Testis (tissue), 2 donors: Measurements from ENCODE around the gene KDELR3.

Source experiments
- POLR2A ChIP-seq: fragments of 450-650 bp; IDR thresholded peaks from one replicate; pipeline ENCODE4 v1.6.1; 2017; ENCODE audit warnings: antibody characterized with exemption, mild to moderate bottlenecking, moderate library complexity
- TF ChIP-seq, protein P1 (sequence below), 3 experiments: fragments of 450-650 bp in 2 of 3; fragments of 200-600 bp in 1 of 3; sonication (generic) in 1 of 3; IDR thresholded peaks; one replicate each; pipeline ENCODE4 v1.5.1; 2016 to 2019; ENCODE audit warnings: antibody characterized with exemption in 3 of 3, mild to moderate bottlenecking in 2 of 3, moderate library complexity in 1 of 3

DNA sequence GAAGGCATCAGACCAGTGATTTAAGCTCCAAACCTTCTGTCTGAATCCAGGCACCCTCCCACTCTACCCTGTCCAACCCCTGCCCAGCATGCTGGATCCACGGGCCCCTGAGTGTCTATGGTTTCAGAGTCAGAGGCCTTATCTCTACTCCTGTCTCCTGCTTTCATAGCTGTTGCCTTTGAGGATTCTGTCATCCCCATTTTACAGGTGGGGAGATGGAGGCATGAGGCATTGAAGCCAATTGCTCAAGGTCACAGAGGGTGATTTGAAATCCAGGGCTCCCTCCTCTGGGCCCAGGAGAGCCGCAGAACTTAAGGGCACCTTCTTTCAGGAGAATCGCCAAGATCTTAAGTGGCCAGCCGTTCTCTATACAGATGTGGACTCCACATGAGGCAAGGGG lies 16.0 kb upstream of the KDELR3 start:
- no peak for TF ChIP-seq POLR2A
- TF ChIP-seq, protein P1, sequence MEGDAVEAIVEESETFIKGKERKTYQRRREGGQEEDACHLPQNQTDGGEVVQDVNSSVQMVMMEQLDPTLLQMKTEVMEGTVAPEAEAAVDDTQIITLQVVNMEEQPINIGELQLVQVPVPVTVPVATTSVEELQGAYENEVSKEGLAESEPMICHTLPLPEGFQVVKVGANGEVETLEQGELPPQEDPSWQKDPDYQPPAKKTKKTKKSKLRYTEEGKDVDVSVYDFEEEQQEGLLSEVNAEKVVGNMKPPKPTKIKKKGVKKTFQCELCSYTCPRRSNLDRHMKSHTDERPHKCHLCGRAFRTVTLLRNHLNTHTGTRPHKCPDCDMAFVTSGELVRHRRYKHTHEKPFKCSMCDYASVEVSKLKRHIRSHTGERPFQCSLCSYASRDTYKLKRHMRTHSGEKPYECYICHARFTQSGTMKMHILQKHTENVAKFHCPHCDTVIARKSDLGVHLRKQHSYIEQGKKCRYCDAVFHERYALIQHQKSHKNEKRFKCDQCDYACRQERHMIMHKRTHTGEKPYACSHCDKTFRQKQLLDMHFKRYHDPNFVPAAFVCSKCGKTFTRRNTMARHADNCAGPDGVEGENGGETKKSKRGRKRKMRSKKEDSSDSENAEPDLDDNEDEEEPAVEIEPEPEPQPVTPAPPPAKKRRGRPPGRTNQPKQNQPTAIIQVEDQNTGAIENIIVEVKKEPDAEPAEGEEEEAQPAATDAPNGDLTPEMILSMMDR (IDR thresholded peaks at IDR 0.05): no peak
